CD4-positive, alpha-beta T cell treated with Interleukin-10 for 1 hour (primary cell): Measurements from ENCODE around the gene ZNF284.
A peak's percentile ranks its signal among the peaks of the same experiment; 100 is the strongest.
"Not testable (repeated sequence)": the region's sequence is repeated elsewhere in the genome, so short reads cannot be mapped to it uniquely, and the experiment has no call there.

Source experiments
- DNase-seq: peaks from one replicate; pipeline ENCODE4 v3.0.0-alpha.2; 2020

ZNF284 gene

GRCh38 chr19:44112802-44113137 lies 40.8 kb downstream of the ZNF284 start:
- no peak for DNase-seq

GRCh38 chr19:44113138-44113783 lies 41.3 kb downstream of the ZNF284 start, which contains the start of gene ZNF225:
TSS of gene ZNF225 (plus strand) at chr19:44113399. CDS start at chr19:44115828, 2,429 bp downstream.
- DNase-seq: peak; percentile 94

- DNase-seq: no peak
Measured at GRCh38 chr19:44113784-44114390, 41.9 kb downstream of the ZNF284 start.

DNA sequence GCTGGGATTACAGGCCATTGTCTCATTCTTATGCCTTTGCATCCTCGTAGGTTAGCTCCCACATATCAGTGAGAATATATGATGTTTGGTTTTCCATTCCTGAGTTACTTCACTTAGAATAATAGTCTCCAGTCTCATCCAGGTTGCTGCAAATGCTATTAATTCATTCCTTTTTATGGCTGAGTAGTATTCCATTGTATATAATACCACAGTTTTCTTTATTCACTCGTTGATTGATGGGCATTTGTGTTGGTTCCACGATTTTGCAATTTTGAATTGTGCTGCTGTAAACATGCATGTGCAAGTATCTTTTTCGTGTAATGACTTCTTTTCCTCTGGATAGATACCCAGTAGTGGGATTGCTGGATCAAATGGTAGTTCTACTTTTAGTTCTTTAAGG lies 49.2 kb downstream of the ZNF284 start:
- DNase-seq: not testable (repeated sequence)

DNA sequence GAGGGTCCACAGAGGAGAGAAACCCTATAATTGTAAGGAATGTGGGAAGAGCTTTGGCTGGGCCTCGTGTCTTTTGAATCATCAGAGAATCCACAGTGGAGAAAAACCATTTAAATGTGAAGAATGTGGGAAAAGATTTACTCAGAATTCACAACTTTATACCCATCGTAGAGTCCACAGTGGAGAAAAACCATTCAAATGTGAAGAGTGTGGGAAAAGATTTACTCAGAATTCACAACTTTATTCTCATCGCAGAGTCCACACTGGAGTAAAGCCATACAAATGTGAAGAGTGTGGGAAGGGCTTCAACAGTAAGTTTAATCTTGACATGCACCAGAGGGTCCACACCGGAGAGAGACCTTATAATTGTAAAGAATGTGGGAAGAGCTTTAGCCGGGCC lies 60.0 kb downstream of the ZNF284 start:
- DNase-seq: no peak
